GM18867 (cell line): Measurements from ENCODE around the gene HSD17B14.
"Not testable (repeated sequence)": the region's sequence is repeated elsewhere in the genome, so short reads cannot be mapped to it uniquely, and the experiment has no call there.

Experiments
- ATAC-seq: cut with Tn5 transposase; IDR thresholded peaks from one replicate; pipeline ENCODE4 v1.9.1; 2021; ENCODE audit warnings: mild to moderate bottlenecking, moderate library complexity; ENCODE audit not compliant: unreplicated experiment

The HSD17B14 gene

DNA sequence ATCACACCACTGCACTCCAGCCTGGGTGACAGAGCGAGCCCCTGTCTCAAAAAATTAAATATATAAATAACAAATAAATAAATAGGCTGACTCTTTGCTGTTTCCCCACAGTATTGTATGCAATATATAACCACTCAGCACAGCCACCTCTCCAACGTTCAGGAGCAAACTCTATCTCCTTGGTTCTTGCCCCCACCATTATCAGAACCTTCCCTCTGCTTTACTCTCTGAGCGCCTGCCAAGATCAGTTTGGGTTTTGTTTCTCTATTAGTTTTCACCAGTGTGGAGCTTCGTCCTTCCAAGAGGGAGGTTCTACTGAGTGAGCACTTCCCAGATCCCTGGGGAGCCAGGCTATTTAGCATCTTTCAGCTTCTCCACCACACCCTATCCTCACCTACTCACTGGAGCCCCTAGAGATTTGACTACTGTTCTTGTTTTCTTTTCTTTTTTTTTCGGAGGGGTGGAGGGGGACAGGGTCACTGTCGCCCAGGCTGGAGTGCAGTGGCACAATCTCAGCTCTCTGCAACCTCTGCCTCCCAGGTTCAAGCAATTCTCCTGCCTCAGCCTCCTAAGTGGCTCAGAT is 68.0 kb downstream of the HSD17B14 start:
- not testable (repeated sequence) for ATAC-seq

DNA sequence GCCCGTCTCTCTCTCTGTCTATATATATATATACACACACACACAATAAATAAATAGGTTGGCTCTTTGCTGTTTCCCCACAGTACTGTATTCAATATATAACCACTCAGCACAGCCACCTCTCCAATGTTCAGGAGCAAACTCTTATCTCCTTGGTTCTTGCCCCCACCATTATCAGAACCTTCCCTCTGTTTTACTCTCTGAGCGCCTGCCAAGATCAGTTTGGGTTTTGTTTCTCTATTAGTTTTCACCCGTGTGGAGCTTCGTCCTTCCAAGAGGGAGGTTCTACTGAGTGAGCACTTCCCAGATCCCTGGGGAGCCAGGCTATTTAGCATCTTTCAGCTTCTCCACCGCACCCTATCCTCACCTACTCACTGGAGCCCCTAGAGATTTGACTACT is 70.5 kb downstream of the HSD17B14 start:
- ATAC-seq, result not testable (repeated sequence)
